ENCODE data around the gene MBTD1. TPM values are rescaled to one million over a fixed set of nuclear protein-coding genes. Genes with fewer than 3 reads are reported as not detected.
"Not testable (repeated sequence)": the region's sequence is repeated elsewhere in the genome, so short reads cannot be mapped to it uniquely, and the experiment has no call there.

Gene MBTD1
- total RNA-seq, 1 experiment from 2014 or later = 18.7 TPM

DNA sequence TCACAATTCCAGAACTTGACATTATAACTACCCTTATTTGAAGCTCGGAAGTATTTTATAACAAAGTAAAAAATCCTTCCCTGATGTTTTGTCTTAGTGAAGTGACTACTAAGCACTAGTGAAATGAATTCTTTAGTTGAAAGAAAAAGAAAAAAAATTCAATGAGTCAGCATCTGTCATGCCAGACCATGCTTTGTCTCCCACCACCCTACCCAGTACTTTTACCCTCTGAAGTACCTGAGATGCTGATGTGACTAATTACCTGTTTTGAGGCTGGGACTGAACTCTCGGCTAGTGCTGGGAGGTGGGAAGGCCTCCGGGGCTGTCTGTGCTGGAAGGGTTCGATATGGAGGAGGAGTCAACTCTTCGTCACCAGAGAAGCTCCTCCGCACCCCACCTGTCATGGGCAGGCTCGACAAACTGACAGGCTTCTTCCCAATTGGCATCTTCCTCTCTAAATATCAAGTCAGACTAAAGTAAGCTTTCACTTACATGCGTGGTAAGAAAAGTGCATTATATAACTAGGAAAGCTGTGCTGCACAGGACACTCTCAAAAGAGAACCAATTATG is 74.0 kb downstream of the MBTD1 start:
- H3K4me1 ChIP-seq (ENCODE audit: insufficient read depth, low read length, poor library complexity, severe bottlenecking) = no peaks in the 10 kb centered on the region
- H3K27ac ChIP-seq (ENCODE audit: low read depth, low read length, poor library complexity, severe bottlenecking) = no peak overlapping the region
- no peak overlapping the region for H3K4me3 ChIP-seq (ENCODE audit: low read depth, low read length, poor library complexity, severe bottlenecking)
- DNase-seq (ENCODE audit: low spot score) = no peak
- ChIA-PET CTCF (no interaction called here), POLR2A (ENCODE audit: low non-redundant PET) (no interaction called here)
- H3K36me3 ChIP-seq (ENCODE audit: insufficient read depth, low read length, poor library complexity, severe bottlenecking) = peaks cover 31% of the 10 kb centered on the region
- intact Hi-C loops (cut with micrococcal nuclease; ENCODE audit: unreplicated experiment) = no loop called here
- TF ChIP-seq, protein P1, sequence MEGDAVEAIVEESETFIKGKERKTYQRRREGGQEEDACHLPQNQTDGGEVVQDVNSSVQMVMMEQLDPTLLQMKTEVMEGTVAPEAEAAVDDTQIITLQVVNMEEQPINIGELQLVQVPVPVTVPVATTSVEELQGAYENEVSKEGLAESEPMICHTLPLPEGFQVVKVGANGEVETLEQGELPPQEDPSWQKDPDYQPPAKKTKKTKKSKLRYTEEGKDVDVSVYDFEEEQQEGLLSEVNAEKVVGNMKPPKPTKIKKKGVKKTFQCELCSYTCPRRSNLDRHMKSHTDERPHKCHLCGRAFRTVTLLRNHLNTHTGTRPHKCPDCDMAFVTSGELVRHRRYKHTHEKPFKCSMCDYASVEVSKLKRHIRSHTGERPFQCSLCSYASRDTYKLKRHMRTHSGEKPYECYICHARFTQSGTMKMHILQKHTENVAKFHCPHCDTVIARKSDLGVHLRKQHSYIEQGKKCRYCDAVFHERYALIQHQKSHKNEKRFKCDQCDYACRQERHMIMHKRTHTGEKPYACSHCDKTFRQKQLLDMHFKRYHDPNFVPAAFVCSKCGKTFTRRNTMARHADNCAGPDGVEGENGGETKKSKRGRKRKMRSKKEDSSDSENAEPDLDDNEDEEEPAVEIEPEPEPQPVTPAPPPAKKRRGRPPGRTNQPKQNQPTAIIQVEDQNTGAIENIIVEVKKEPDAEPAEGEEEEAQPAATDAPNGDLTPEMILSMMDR (conservative IDR thresholded peaks at IDR 0.05; ENCODE audit: low read depth, low read length) = no peak
- no peak for TF ChIP-seq EZH2 (IDR thresholded peaks at IDR 0.05; ENCODE audit: borderline replicate concordance, low read depth, low read length, poor library complexity, severe bottlenecking)
- BruUV-seq (replicated peaks) = no TSS peak
- H3K27me3 ChIP-seq (replicated peaks; ENCODE audit: insufficient read depth, low read depth, low read length, poor library complexity) = no peaks in the 10 kb centered on the region
- no peaks in the 10 kb centered on the region for H3K9me3 ChIP-seq (ENCODE audit: low read depth, low read length, poor library complexity, severe bottlenecking)

DNA sequence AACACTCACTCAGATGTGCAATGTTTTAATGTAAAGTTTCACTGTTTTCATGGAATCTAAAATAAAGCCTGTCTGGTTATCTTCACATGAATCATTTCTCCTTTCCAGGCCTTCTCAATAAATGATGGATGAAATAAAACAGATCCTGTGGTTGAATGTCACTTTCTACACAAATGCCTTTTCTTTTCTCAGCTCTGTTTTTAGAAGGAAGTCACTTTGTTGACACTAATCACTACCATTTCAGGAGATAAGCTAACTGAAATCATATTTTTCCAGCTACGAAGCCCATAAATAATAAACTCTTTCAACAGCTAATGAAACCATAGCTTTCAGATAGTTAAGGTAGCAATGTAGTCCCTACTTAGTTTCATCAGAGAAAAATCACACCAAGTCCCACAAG is 75.7 kb downstream of the MBTD1 start:
- no peaks in the 10 kb centered on the region for H3K9me3 ChIP-seq (ENCODE audit: low read depth, low read length, poor library complexity, severe bottlenecking)
- intact Hi-C loops (cut with micrococcal nuclease; ENCODE audit: unreplicated experiment) = no loop called here
- H3K4me1 ChIP-seq (ENCODE audit: insufficient read depth, low read length, poor library complexity, severe bottlenecking) = no peaks in the 10 kb centered on the region
- ChIA-PET POLR2A (ENCODE audit: low non-redundant PET) (no interaction called here), CTCF (no interaction called here)
- TF ChIP-seq, protein P1 (conservative IDR thresholded peaks at IDR 0.05; ENCODE audit: low read depth, low read length) = no peak
- no peak for TF ChIP-seq EZH2 (IDR thresholded peaks at IDR 0.05; ENCODE audit: borderline replicate concordance, low read depth, low read length, poor library complexity, severe bottlenecking)
- no peak overlapping the region for H3K4me3 ChIP-seq (ENCODE audit: low read depth, low read length, poor library complexity, severe bottlenecking)
- H3K27ac ChIP-seq (ENCODE audit: low read depth, low read length, poor library complexity, severe bottlenecking) = no peak overlapping the region
- H3K27me3 ChIP-seq (replicated peaks; ENCODE audit: insufficient read depth, low read depth, low read length, poor library complexity) = no peaks in the 10 kb centered on the region
- no TSS peak for BruUV-seq (replicated peaks)
- no peak for DNase-seq (ENCODE audit: low spot score)
- H3K36me3 ChIP-seq (ENCODE audit: insufficient read depth, low read length, poor library complexity, severe bottlenecking) = peaks cover 22% of the 10 kb centered on the region

DNA sequence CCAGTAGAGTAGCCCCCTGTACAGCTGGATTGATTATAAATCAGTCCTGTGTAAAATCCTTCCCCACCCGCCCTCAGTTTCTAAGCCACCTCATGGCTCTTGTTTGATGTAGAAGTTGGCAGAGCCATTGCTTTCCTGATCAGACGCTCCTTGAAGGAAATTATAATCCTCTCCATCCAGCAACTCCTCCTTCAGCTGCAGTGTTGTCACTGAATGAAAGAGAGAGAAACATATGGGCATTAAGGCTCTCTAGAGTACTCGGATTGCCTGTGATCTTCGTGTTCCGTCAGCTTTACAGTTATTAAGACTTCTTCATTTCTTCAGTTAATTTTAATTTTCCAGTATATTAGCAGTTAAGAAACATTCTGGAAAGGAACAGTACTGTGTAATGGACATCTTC is 79.4 kb downstream of the MBTD1 start:
- no peak for TF ChIP-seq EZH2 (IDR thresholded peaks at IDR 0.05; ENCODE audit: borderline replicate concordance, low read depth, low read length, poor library complexity, severe bottlenecking)
- TF ChIP-seq, protein P1 (conservative IDR thresholded peaks at IDR 0.05; ENCODE audit: low read depth, low read length) = no peak
- DNase-seq (ENCODE audit: low spot score) = no peak
- Histone ChIP-seq H3K36me3 (ENCODE audit: insufficient read depth, low read length, poor library complexity, severe bottlenecking) (peaks cover 28% of the 10 kb centered on the region), H3K4me1 (ENCODE audit: insufficient read depth, low read length, poor library complexity, severe bottlenecking) (no peaks in the 10 kb centered on the region), H3K27me3 (replicated peaks; ENCODE audit: insufficient read depth, low read depth, low read length, poor library complexity) (no peaks in the 10 kb centered on the region), H3K4me3 (ENCODE audit: low read depth, low read length, poor library complexity, severe bottlenecking) (no peak overlapping the region), H3K9me3 (ENCODE audit: low read depth, low read length, poor library complexity, severe bottlenecking) (no peaks in the 10 kb centered on the region), H3K27ac (ENCODE audit: low read depth, low read length, poor library complexity, severe bottlenecking) (no peak overlapping the region)
- ChIA-PET POLR2A (ENCODE audit: low non-redundant PET) (interaction anchor here (0.6 kb wide), 1 partner anchor 249 kb away, joined by 5 read pairs; no protein-coding TSS in a partner anchor), CTCF (no interaction called here)
- intact Hi-C loops (cut with micrococcal nuclease; ENCODE audit: unreplicated experiment) = no loop called here
- BruUV-seq (replicated peaks) = no TSS peak

DNA sequence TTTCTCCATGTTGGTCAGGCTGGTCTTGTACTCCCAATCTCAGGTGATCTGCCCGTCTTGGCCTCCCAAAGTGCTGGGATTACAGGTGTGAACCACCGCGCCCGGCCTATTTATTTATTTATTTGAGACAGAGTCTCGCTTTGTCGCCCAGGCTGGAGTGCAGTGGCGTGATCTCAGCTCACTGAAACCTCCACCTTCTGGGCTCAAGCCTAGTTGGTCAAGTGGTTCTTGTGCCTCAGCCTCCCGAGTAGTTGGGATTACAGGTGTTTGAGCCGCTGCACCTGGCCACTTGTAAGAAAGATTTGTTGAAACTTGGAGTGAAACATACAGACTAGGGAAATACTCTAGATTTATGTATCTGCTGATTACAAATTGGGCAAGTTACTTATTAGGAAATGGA is 87.8 kb downstream of the MBTD1 start:
- intact Hi-C loops (cut with micrococcal nuclease; ENCODE audit: unreplicated experiment); CTCF ChIA-PET; BruUV-seq (replicated peaks); H3K9me3 ChIP-seq (ENCODE audit: low read depth, low read length, poor library complexity, severe bottlenecking); H3K4me3 ChIP-seq (ENCODE audit: low read depth, low read length, poor library complexity, severe bottlenecking); DNase-seq (ENCODE audit: low spot score); POLR2A ChIA-PET (ENCODE audit: low non-redundant PET); H3K27ac ChIP-seq (ENCODE audit: low read depth, low read length, poor library complexity, severe bottlenecking); H3K27me3 ChIP-seq (replicated peaks; ENCODE audit: insufficient read depth, low read depth, low read length, poor library complexity): not testable (repeated sequence)
- peaks cover 46% of the 10 kb centered on the region for H3K36me3 ChIP-seq (ENCODE audit: insufficient read depth, low read length, poor library complexity, severe bottlenecking)
- H3K4me1 ChIP-seq (ENCODE audit: insufficient read depth, low read length, poor library complexity, severe bottlenecking) = peaks cover 11% of the 10 kb centered on the region
